IMR-90 (cell line): ENCODE results near the gene DOCK7. TPM values are rescaled to one million over a fixed set of nuclear protein-coding genes. Genes with fewer than 3 reads are reported as not detected.

Experiments used
- ATAC-seq: fragments of 200-7000 bp; cut with Tn5 transposase; 2 replicates; pipeline ENCODE4 v1.9.1; 2020; ENCODE audit warnings: low read depth, mild to moderate bottlenecking, moderate library complexity
- BruUV-seq: library from RNA; stranded (reverse); fragments of 400-500 nt; replicated peaks from 2 replicates; lab custom pipeline; 2021; lab: Mats Ljungman, UMichigan
- CTCF ChIA-PET: fragments of 300-600 bp; formaldehyde crosslinking; extraction: SDS; loops from one replicate; lab custom pipeline; 2021; ENCODE audit warnings: antibody characterized with exemption; lab: Yijun Ruan, JAX
- POLR2A ChIA-PET: fragments of 300-600 bp; sonication (Branson Sonifier 250); formaldehyde crosslinking; loops from one replicate; lab custom pipeline; 2022; ENCODE audit warnings: antibody characterized with exemption; ENCODE audit not compliant: unreplicated experiment; lab: Charles Lee
- DNase-seq: peaks from one replicate; pipeline ENCODE4 v3.0.0; 2013
- H2AFZ ChIP-seq: replicated peaks from 2 replicates; pipeline ENCODE3; 2013; ENCODE audit warnings: low read length, mild to moderate bottlenecking; ENCODE audit not compliant: poor library complexity
- H2AK5ac ChIP-seq: 2 replicates; pipeline ENCODE4 v1.6.1; 2013; ENCODE audit warnings: low read depth, low read length, inconsistent platforms
- H2AK9ac ChIP-seq: replicated peaks from 2 replicates; pipeline ENCODE3; 2013; ENCODE audit warnings: mild to moderate bottlenecking, low read depth, low read length, moderate library complexity; ENCODE audit not compliant: poor library complexity
- H2BK120ac ChIP-seq: 2 replicates; pipeline ENCODE4 v1.6.1; 2013; ENCODE audit warnings: low read depth, low read length, inconsistent platforms
- H2BK15ac ChIP-seq: 3 replicates; pipeline ENCODE4 v1.6.1; 2013; ENCODE audit warnings: low read depth, low read length, inconsistent platforms
- H2BK20ac ChIP-seq: 2 replicates; pipeline ENCODE4 v1.6.1; 2013; ENCODE audit warnings: low read depth, mild to moderate bottlenecking, inconsistent platforms, low read length, moderate library complexity
- H2BK5ac ChIP-seq: 2 replicates; pipeline ENCODE4 v1.6.1; 2013; ENCODE audit warnings: mild to moderate bottlenecking, low read depth, low read length, inconsistent platforms; ENCODE audit not compliant: poor library complexity, severe bottlenecking
- H3K14ac ChIP-seq: replicated peaks from 2 replicates; pipeline ENCODE4 v1.6.1; 2013; ENCODE audit warnings: low read depth, low read length, inconsistent platforms
- H3K18ac ChIP-seq: 2 replicates; pipeline ENCODE4 v1.6.1; 2013; ENCODE audit warnings: low read depth, low read length, control low read depth
- H3K23ac ChIP-seq: 2 replicates; pipeline ENCODE4 v1.6.1; 2013; ENCODE audit warnings: low read depth, low read length, inconsistent platforms
- H3K27ac ChIP-seq: 2 replicates; pipeline ENCODE4 v1.5.1; 2013; ENCODE audit warnings: mild to moderate bottlenecking, control low read depth, low read length; ENCODE audit not compliant: insufficient read depth
- H3K27me3 ChIP-seq: 2 replicates; pipeline ENCODE4 v1.6.1; 2013; ENCODE audit warnings: low read length; ENCODE audit not compliant: control insufficient read depth, insufficient read depth
- H3K36me3 ChIP-seq: 2 replicates; pipeline ENCODE4 v1.6.1; 2013; ENCODE audit warnings: low read length, mixed read lengths; ENCODE audit not compliant: control insufficient read depth, insufficient read depth
- H3K4ac ChIP-seq: 2 replicates; pipeline ENCODE4 v1.6.1; 2013; ENCODE audit warnings: low read depth, low read length, inconsistent platforms
- H3K4me1 ChIP-seq: 2 replicates; pipeline ENCODE4 v1.6.1; 2013; ENCODE audit warnings: low read length, mixed read lengths; ENCODE audit not compliant: control insufficient read depth, insufficient read depth
- H3K4me2 ChIP-seq: 2 replicates; pipeline ENCODE4 v1.6.1; 2013; ENCODE audit warnings: low read depth, mild to moderate bottlenecking, control low read depth, low read length, moderate library complexity
- H3K4me3 ChIP-seq: 2 replicates; pipeline ENCODE4 v1.5.1; 2013; ENCODE audit warnings: low read depth, mild to moderate bottlenecking, control low read depth, low read length, moderate library complexity; ENCODE audit not compliant: insufficient read depth
- H3K56ac ChIP-seq: 2 replicates; pipeline ENCODE4 v1.6.1; 2013; ENCODE audit warnings: low read length, inconsistent platforms; ENCODE audit not compliant: insufficient read depth; ENCODE audit errors: extremely low read depth
- H3K79me1 ChIP-seq, 2 experiments: 2 replicates each; pipeline ENCODE4 v1.6.1; 2013; ENCODE audit warnings: low read length in 2 of 2, inconsistent platforms in 1 of 2, low read depth in 1 of 2
- H3K9ac ChIP-seq: 2 replicates; pipeline ENCODE4 v1.6.1; 2013; ENCODE audit warnings: low read depth, low read length, control low read depth
- H3K9me1 ChIP-seq: 2 replicates; pipeline ENCODE4 v1.6.1; 2013; ENCODE audit warnings: low read length, inconsistent platforms; ENCODE audit not compliant: insufficient read depth
- H3K9me3 ChIP-seq: 2 replicates; pipeline ENCODE4 v1.6.1; 2013; ENCODE audit warnings: low read length; ENCODE audit not compliant: control insufficient read depth, insufficient read depth
- H4K20me1 ChIP-seq: 2 replicates; pipeline ENCODE4 v1.6.1; 2013; ENCODE audit warnings: low read length, inconsistent platforms; ENCODE audit not compliant: insufficient read depth
- H4K5ac ChIP-seq: 2 replicates; pipeline ENCODE4 v1.6.1; 2013; ENCODE audit warnings: mild to moderate bottlenecking, low read depth, low read length, control low read depth
- H4K8ac ChIP-seq, 2 experiments: 2 replicates each; pipeline ENCODE4 v1.6.1; 2013; ENCODE audit warnings: low read depth in 2 of 2, low read length in 2 of 2, control low read depth in 1 of 2, inconsistent platforms in 1 of 2
- H4K91ac ChIP-seq: 2 replicates; pipeline ENCODE4 v1.6.1; 2013; ENCODE audit warnings: low read depth, low read length, inconsistent platforms; ENCODE audit not compliant: insufficient read depth
- CEBPB ChIP-seq: IDR thresholded peaks from 2 replicates; pipeline ENCODE4 v1.6.1; 2012; ENCODE audit warnings: low read depth, low read length, improper control_type of control experiment
- CHD1 ChIP-seq: IDR thresholded peaks from 2 replicates; pipeline ENCODE4 v1.6.1; 2012; ENCODE audit warnings: low read depth, low read length, improper control_type of control experiment
- ELK1 ChIP-seq: fragments of 150-350 bp; IDR thresholded peaks from 2 replicates; pipeline ENCODE4 v1.6.1; 2016; ENCODE audit warnings: low read depth, mild to moderate bottlenecking, low read length, moderate library complexity, borderline replicate concordance
- MAZ ChIP-seq: IDR thresholded peaks from 2 replicates; pipeline ENCODE4 v1.6.1; 2012; ENCODE audit warnings: low read depth, mild to moderate bottlenecking, low read length, improper control_type of control experiment, moderate library complexity, borderline replicate concordance
- MXI1 ChIP-seq: IDR thresholded peaks from 2 replicates; pipeline ENCODE4 v1.6.1; 2012; ENCODE audit warnings: low read depth, mild to moderate bottlenecking, low read length, moderate library complexity, borderline replicate concordance
- POLR2A ChIP-seq: IDR thresholded peaks from 2 replicates; pipeline ENCODE4 v1.6.1; 2012; ENCODE audit warnings: mild to moderate bottlenecking, low read depth, low read length
- RAD21 ChIP-seq: IDR thresholded peaks from 2 replicates; pipeline ENCODE4 v1.6.1; 2012; ENCODE audit warnings: low read length, improper control_type of control experiment
- RFX5 ChIP-seq: IDR thresholded peaks from 2 replicates; pipeline ENCODE4 v1.8.0; 2012; ENCODE audit warnings: low read depth, mild to moderate bottlenecking, low read length, moderate library complexity
- SMC3 ChIP-seq: fragments of 150-350 bp; IDR thresholded peaks from 2 replicates; pipeline ENCODE4 v1.6.1; 2016; ENCODE audit warnings: low read depth, mild to moderate bottlenecking, antibody characterized with exemption, low read length, moderate library complexity
- WGBS, 2 experiments: methylation state at CpG; one replicate each; pipeline versions ENCODE4 v1.1.5 to v1.1.7; 2013; ENCODE audit warnings: missing lambda C conversion rate in 2 of 2; ENCODE audit not compliant: insufficient read length in 1 of 2; ENCODE audit errors: extremely low coverage in 2 of 2; 5-methylcytosine and 5-hydroxymethylcytosine counted together
- dilution Hi-C: fragments of 300-500 bp; cut with HindIII; formaldehyde crosslinking; loops from one replicate; pipeline ENCODE4 v1.14.3; 2018; ENCODE audit warnings: low sequenced_read_pairs; ENCODE audit not compliant: unreplicated experiment
- in situ Hi-C: fragments of 300-500 bp; cut with MboI; formaldehyde crosslinking; loops from 3 replicates; pipeline ENCODE4 v1.14.3; 2019; ENCODE audit warnings: low sequenced_read_pairs, inconsistent platforms, mixed read lengths
- intact Hi-C: fragments of 100-400 bp; cut with micrococcal nuclease; formaldehyde crosslinking; loops from 2 replicates; pipeline ENCODE4 v1.10.0; 2022
- polyA plus RNA-seq, 3 experiments: library from polyadenylated mRNA; depleted of rRNA; stranded (reverse); fragments of >200 nt; gene quantifications; 2 replicates each; pipeline ENCODE4 v1.2.3, GENCODE V29; 2012; ENCODE audit warnings: low replicate concordance in 1 of 3
- total RNA-seq: library from RNA; depleted of rRNA; stranded (reverse); fragments of >200 nt; gene quantifications from 2 replicates; pipeline ENCODE4 v1.2.3, GENCODE V29; 2012

The DOCK7 gene
- total and polyA plus RNA-seq, 2 of the 4 experiments (the other 2 are of a cell fraction): 38.0 to 97.7 TPM

- Histone ChIP-seq H4K91ac (peak overlapping the region; percentile 67), H3K36me3 (no peaks in the 10 kb centered on the region), H2AFZ (peak overlapping the region; percentile 95), H2AK9ac (peak overlapping the region; percentile 89), H3K9ac (peak overlapping the region; percentile 76), H4K5ac (peak overlapping the region; percentile 3; the same call in 1 of the 2 replicates), H3K4ac (peak overlapping the region; percentile 80), H3K14ac (peak overlapping the region; percentile 69), H2AK5ac (no peak overlapping the region), H2BK120ac (0 out of 2 replicates have a peak overlapping the region, but pooled peaks have one; percentile 0), H2BK20ac (no peak overlapping the region), H2BK5ac (peak overlapping the region; percentile 76), H3K4me2 (peak overlapping the region; percentile 84), H4K8ac (peak overlapping the region; percentile 6 to 46; a peak in 1 of 4 replicates), H3K9me1 (peaks cover 12% of the 10 kb centered on the region), H3K79me1 (peaks cover 9 to 44% of the 10 kb centered on the region in 2 experiments), H3K18ac (peak overlapping the region; percentile 2), H3K56ac (peak overlapping the region; percentile 79), H4K20me1 (peaks cover 19% of the 10 kb centered on the region), H3K4me1 (peaks cover 19% of the 10 kb centered on the region), H3K27me3 (no peaks in the 10 kb centered on the region), H3K27ac (peak overlapping the region; percentile 58), H3K4me3 (peak overlapping the region; percentile 64), H3K23ac (peak overlapping the region; percentile 81), H2BK15ac (no peak overlapping the region), H3K9me3 (no peaks in the 10 kb centered on the region)
- POLR2A ChIA-PET: no interaction called here
- 0% methylated on average over 11 of the region's 33 CpGs; no CpG with 5 or more reads in 1 of the 2 experiments for WGBS, 2 experiments
- in situ Hi-C loops: no loop called here
- dilution Hi-C loops: no loop called here
- DNase-seq (peak; percentile 43), ATAC-seq (no peak; the same call in 1 of the 2 replicates)
- CTCF ChIA-PET: interaction anchor here (0.6 kb wide), 1 partner anchor 10 kb away, joined by 11 read pairs; no protein-coding TSS in a partner anchor
- intact Hi-C loops: loop anchor here (5.0 kb wide), 2 partner anchors 155 to 180 kb away; no protein-coding TSS in a partner anchor
- no peak for TF ChIP-seq MXI1
- no peak for TF ChIP-seq MAZ
- no peak for TF ChIP-seq CEBPB
- no peak for TF ChIP-seq SMC3
- no peak for TF ChIP-seq ELK1
- TF ChIP-seq RAD21: no peak
- no peak for TF ChIP-seq RFX5
- TF ChIP-seq POLR2A: no peak
- no peak for TF ChIP-seq CHD1
- BruUV-seq: no TSS peak
These were observed 724 bp downstream of the DOCK7 start for GRCh38 chr1:62687421-62687902.
